ENCODE results near the gene PRAME. TPM values are rescaled to one million over a fixed set of nuclear protein-coding genes. Genes with fewer than 3 reads are reported as not detected.

PRAME gene
- total and polyA plus RNA-seq, 10 of the 15 experiments (the other 5 are each of a cell fraction or from before 2014, with no cell fraction given), result 0.40 to 2.5 (median 0.65) TPM

GRCh38 chr22:22574361-22574760 is 15.3 kb upstream of the PRAME start:
- ChIA-PET POLR2A (no interaction called here), SMC1A (ENCODE audit: uncharacterized antibody, unreplicated experiment) (interaction anchor here (0.7 to 1.6 kb wide), 2 partner anchors 9 to 14 kb away, joined by 3 to 4 read pairs; no protein-coding TSS in a partner anchor), RAD21 (ENCODE audit: unreplicated experiment) (no interaction called here), CTCF (interaction anchor here (0.7 to 2.1 kb wide), 3 partner anchors 20 to 168 kb away, joined by 3 to 5 read pairs (median 4); no protein-coding TSS in a partner anchor)
- H2AFZ ChIP-seq (ENCODE audit: control insufficient read depth, low read depth, low read length), result no peak overlapping the region
- H3K79me2 ChIP-seq (ENCODE audit: control insufficient read depth, insufficient read depth, low read length), result no peaks in the 10 kb centered on the region
- ATAC-seq (no peak), DNase-seq (ENCODE audit: low read depth, low spot score) (no peak), FAIRE-seq (no peak)
- TF ChIP-seq TAF1 (IDR thresholded peaks at IDR 0.05; ENCODE audit: borderline replicate concordance, low read depth, low read length) (no peak), RUNX3 (IDR thresholded peaks at IDR 0.05; ENCODE audit: low read length) (no peak), ELK1 (IDR thresholded peaks at IDR 0.05; ENCODE audit: low read depth, low read length) (no peak)
- H3K36me3 ChIP-seq (ENCODE audit: control insufficient read depth in 2 of 2, insufficient read depth in 2 of 2, low read length in 1 of 2), result no peaks in the 10 kb centered on the region
- intact Hi-C loops (cut with micrococcal nuclease; ENCODE audit: unreplicated experiment) (no loop called here), in situ Hi-C loops (cut with MboI) (no loop called here)
- H3K27me3 ChIP-seq (replicated peaks in 1 of 2; ENCODE audit: control insufficient read depth in 2 of 2, insufficient read depth in 2 of 2, low read length in 1 of 2), result no peaks in the 10 kb centered on the region
- no peak overlapping the region for H3K9ac ChIP-seq (ENCODE audit: control insufficient read depth, insufficient read depth, low read length)
- no peaks in the 10 kb centered on the region for H4K20me1 ChIP-seq (ENCODE audit: control insufficient read depth, insufficient read depth)
- no peak overlapping the region for H3K4me2 ChIP-seq (ENCODE audit: control insufficient read depth, insufficient read depth)
- no peaks in the 10 kb centered on the region for H3K4me1 ChIP-seq (ENCODE audit: control insufficient read depth, insufficient read depth, low read length)
- no peaks in the 10 kb centered on the region for H3K9me3 ChIP-seq (replicated peaks; ENCODE audit: control insufficient read depth, insufficient read depth, low read length)
- BruUV-seq (replicated peaks), result no TSS peak
- no peak overlapping the region for H3K4me3 ChIP-seq
- no peak overlapping the region for H3K27ac ChIP-seq (ENCODE audit: control insufficient read depth, insufficient read depth)

- H3K27ac ChIP-seq (ENCODE audit: control insufficient read depth, insufficient read depth), result no peak overlapping the region
- no peaks in the 10 kb centered on the region for H3K4me1 ChIP-seq (ENCODE audit: control insufficient read depth, insufficient read depth, low read length)
- no peak overlapping the region for H3K9ac ChIP-seq (ENCODE audit: control insufficient read depth, insufficient read depth, low read length)
- H3K27me3 ChIP-seq (replicated peaks in 1 of 2; ENCODE audit: control insufficient read depth in 2 of 2, insufficient read depth in 2 of 2, low read length in 1 of 2), result no peaks in the 10 kb centered on the region
- BruUV-seq (replicated peaks), result no TSS peak
- no peaks in the 10 kb centered on the region for H3K36me3 ChIP-seq (ENCODE audit: control insufficient read depth in 2 of 2, insufficient read depth in 2 of 2, low read length in 1 of 2)
- H2AFZ ChIP-seq (ENCODE audit: control insufficient read depth, low read depth, low read length), result no peak overlapping the region
- intact Hi-C loops (cut with micrococcal nuclease; ENCODE audit: unreplicated experiment), result no loop called here
- H3K4me3 ChIP-seq, result no peak overlapping the region
- no peak for DNase-seq (ENCODE audit: low read depth, low spot score)
- ChIA-PET RAD21 (ENCODE audit: unreplicated experiment) (no interaction called here), SMC1A (ENCODE audit: uncharacterized antibody, unreplicated experiment) (interaction anchor here (0.7 to 1.6 kb wide), 2 partner anchors 7 to 13 kb away, joined by 3 to 4 read pairs; no protein-coding TSS in a partner anchor), POLR2A (no interaction called here), CTCF (interaction anchor here (0.6 to 2.3 kb wide), 5 partner anchors 14 to 229 kb away, joined by 3 to 5 read pairs (median 4); no protein-coding TSS in a partner anchor)
- no peak overlapping the region for H3K4me2 ChIP-seq (ENCODE audit: control insufficient read depth, insufficient read depth)
- FAIRE-seq, result no peak
- no peaks in the 10 kb centered on the region for H3K79me2 ChIP-seq (ENCODE audit: control insufficient read depth, insufficient read depth, low read length)
- in situ Hi-C loops (cut with MboI), result no loop called here
- no peaks in the 10 kb centered on the region for H3K9me3 ChIP-seq (replicated peaks; ENCODE audit: control insufficient read depth, insufficient read depth, low read length)
- ATAC-seq, result no peak
- WGBS (ENCODE audit: insufficient coverage, insufficient replicate concordance, low lambda C conversion rate, missing lambda C conversion rate), result 9% methylated on average over 8 of the region's 8 CpGs
- no peaks in the 10 kb centered on the region for H4K20me1 ChIP-seq (ENCODE audit: control insufficient read depth, insufficient read depth)
- TF ChIP-seq RAD21 (IDR thresholded peaks at IDR 0.05; ENCODE audit: insufficient read depth, low read depth, low read length) (no peak), RCOR1 (conservative IDR thresholded peaks at IDR 0.05; ENCODE audit: low read depth, low read length) (no peak), POLR2A (IDR thresholded peaks at IDR 0.05; ENCODE audit: low read depth, low read length) (no peak), BMI1 (IDR thresholded peaks at IDR 0.05; ENCODE audit: borderline replicate concordance) (no peak), ZBED1 (IDR thresholded peaks at IDR 0.05; ENCODE audit: borderline replicate concordance) (no peak), RUNX3 (IDR thresholded peaks at IDR 0.05; ENCODE audit: low read length) (no peak), IKZF1 (conservative IDR thresholded peaks at IDR 0.05) (no peak), SIN3A (IDR thresholded peaks at IDR 0.05; ENCODE audit: low read depth, low read length) (no peak)
- TF ChIP-seq, protein P1, sequence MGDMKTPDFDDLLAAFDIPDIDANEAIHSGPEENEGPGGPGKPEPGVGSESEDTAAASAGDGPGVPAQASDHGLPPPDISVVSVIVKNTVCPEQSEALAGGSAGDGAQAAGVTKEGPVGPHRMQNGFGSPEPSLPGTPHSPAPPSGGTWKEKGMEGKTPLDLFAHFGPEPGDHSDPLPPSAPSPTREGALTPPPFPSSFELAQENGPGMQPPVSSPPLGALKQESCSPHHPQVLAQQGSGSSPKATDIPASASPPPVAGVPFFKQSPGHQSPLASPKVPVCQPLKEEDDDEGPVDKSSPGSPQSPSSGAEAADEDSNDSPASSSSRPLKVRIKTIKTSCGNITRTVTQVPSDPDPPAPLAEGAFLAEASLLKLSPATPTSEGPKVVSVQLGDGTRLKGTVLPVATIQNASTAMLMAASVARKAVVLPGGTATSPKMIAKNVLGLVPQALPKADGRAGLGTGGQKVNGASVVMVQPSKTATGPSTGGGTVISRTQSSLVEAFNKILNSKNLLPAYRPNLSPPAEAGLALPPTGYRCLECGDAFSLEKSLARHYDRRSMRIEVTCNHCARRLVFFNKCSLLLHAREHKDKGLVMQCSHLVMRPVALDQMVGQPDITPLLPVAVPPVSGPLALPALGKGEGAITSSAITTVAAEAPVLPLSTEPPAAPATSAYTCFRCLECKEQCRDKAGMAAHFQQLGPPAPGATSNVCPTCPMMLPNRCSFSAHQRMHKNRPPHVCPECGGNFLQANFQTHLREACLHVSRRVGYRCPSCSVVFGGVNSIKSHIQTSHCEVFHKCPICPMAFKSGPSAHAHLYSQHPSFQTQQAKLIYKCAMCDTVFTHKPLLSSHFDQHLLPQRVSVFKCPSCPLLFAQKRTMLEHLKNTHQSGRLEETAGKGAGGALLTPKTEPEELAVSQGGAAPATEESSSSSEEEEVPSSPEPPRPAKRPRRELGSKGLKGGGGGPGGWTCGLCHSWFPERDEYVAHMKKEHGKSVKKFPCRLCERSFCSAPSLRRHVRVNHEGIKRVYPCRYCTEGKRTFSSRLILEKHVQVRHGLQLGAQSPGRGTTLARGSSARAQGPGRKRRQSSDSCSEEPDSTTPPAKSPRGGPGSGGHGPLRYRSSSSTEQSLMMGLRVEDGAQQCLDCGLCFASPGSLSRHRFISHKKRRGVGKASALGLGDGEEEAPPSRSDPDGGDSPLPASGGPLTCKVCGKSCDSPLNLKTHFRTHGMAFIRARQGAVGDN (IDR thresholded peaks at IDR 0.05), result no peak
Measured at GRCh38 chr22:22573047-22573889, 14.2 kb upstream of the PRAME start.

All from GM12878 (cell line).